ENCODE measurements around the gene NOP14.
"Not testable (repeated sequence)": the region's sequence is repeated elsewhere in the genome, so short reads cannot be mapped to it uniquely, and the experiment has no call there.

NOP14 gene

GRCh38 chr4:2961811-2962441 lies 1.3 kb downstream of the NOP14 start:
- peak; percentile 64 to 66 for DNase-seq (ENCODE audit: low read depth in 2 of 2)

DNA sequence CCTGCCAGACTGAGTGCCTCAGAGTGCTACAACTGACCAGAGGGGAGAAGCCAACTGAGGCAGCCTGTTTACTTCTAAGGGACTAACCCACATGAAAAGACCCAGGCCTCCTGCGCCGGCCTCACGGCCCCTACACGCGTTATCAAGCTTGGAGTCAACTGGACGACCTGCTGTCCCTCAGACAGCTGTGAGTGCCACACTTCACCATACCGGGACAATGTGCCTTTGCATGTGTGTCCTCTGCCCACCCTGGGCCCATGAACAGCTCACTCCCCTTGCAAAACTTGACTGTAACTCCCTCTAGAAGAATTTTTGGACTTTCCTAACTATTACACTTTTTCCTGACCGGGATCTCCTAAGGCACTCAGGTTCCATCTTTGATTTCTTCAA lies 1.8 kb downstream of the NOP14 start:
- no peak for DNase-seq (ENCODE audit: low read depth in 2 of 2)

- not testable (repeated sequence) for DNase-seq (ENCODE audit: low read depth in 2 of 2)
Observed at GRCh38 chr4:2960450-2960849, 2.8 kb downstream of the NOP14 start.

- DNase-seq (ENCODE audit: low read depth in 2 of 2), result no peak
Observed at GRCh38 chr4:2958446-2958845, 4.8 kb downstream of the NOP14 start.

DNA sequence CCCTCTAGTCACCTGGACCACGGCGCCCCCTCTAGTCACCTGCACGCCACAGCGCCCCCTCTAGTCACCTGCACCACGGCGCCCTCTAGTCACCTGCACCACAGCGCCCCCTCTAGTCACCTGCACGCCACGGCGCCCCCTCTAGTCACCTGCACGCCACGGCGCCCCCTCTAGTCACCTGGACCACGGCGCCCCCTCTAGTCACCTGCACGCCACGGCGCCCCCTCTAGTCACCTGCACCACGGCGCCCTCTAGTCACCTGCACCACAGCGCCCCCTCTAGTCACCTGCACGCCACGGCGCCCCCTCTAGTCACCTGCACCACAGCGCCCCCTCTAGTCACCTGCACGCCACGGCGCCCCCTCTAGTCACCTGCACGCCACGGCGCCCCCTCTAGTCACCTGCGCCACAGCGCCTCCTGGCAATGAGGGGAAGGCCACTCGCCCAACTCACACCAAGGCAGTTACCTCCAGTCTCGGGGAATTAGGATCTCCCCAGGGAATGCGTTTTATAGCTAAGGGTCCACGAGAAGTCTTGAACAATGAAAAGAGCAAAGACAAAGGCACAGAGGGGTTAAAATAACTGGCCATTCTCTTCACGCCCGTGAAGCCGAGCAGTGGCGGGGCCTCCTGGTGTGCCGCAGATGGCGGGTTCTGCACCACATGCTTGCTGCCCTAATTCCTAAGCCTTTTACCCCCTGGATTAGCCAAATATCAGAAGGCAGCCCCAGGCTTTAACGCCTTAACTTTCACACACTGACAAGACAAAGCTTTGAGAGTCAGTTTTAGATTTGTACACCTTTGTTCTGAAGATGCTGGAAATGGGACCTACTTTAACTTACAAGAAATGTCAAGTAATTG lies 7.8 kb downstream of the NOP14 start:
- not testable (repeated sequence) for DNase-seq (ENCODE audit: low read depth in 2 of 2)

GRCh38 chr4:2954358-2955185 lies 8.6 kb downstream of the NOP14 start:
- DNase-seq (ENCODE audit: low read depth in 2 of 2), result peak; percentile 71 to 79

- DNase-seq (ENCODE audit: low read depth in 2 of 2), result no peak
Observed at GRCh38 chr4:2953496-2953895, 9.7 kb downstream of the NOP14 start.

DNA sequence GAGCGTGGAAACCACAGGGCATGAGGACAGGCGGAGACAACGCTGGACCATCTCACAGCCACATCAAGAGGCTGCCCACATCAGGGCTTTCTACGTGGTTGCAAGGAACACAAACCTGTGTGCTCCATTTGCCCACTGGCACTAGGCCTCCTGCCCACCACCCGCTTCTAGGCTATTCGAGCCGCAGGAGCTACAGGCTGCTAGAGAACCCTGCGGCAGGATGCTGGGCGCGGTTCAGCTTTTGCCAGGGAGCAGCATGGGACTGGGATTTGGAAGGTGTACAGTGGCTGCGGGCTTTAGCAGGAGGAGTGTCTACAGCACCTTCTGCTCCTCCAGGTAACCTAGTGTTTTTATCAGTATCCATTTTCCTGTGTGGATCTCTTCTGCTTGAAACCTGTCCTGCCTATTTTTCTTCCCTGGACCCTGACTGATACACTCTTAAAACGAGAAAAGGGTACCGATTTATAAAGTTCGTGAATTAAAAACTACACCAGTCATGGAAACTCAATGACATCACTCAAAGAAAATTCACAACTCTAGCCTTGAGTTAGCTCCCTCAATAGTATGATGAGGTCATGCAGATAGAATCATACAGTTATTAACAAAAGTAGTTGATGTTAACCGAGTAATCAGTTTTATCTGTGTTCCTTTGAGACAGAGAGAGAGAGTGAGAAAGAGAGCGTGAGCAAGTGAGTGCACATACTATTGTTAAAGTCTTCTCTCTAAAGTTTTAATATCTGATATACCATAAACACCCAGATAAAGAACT lies 12.8 kb downstream of the NOP14 start:
- DNase-seq (ENCODE audit: low read depth in 2 of 2), result no peak

DNA sequence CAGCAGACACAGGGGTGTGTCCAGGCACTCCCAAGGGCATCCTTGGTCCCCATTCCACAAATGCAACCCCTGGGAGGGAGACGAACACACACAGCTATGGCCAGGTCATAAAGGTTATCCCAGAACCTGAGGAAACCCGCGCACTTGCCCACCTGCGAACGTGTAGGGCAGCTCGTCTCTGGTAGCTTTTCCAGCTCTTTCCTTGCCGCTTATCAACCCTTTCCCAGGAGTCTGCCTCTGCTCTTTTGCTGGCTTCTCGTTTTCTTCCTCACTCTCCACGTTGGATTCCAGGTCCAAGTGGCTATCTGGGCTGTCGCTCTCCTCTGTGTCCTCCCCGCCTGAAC lies 13.5 kb downstream of the NOP14 start:
- no peak for DNase-seq (ENCODE audit: low read depth in 2 of 2)

- no peak for DNase-seq (ENCODE audit: low read depth in 2 of 2)
Observed at GRCh38 chr4:2948895-2949781, 14.1 kb downstream of the NOP14 start.

DNA sequence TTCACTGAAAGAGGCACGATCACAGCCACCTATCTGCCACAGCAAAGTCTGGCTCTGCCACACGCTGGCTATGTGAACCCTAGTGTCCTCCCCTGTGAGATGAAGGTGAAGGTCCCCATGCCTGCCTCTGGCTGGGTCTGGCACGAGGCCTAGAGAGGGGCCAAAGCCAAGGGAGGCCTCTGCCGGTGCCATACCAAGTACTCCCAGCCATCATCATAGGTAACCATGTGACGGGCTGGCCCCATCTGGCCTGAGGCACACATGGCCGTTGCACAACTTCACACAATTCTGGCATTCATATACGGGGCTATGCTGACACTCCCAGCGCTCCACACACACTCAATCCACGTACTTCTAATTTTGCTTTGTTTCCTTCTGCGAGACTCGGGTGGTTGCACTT lies 15.3 kb downstream of the NOP14 start:
- DNase-seq (ENCODE audit: low read depth in 2 of 2), result no peak

GRCh38 chr4:2946812-2947600 lies 16.2 kb downstream of the NOP14 start:
- DNase-seq (ENCODE audit: low read depth in 2 of 2), result no peak

DNA sequence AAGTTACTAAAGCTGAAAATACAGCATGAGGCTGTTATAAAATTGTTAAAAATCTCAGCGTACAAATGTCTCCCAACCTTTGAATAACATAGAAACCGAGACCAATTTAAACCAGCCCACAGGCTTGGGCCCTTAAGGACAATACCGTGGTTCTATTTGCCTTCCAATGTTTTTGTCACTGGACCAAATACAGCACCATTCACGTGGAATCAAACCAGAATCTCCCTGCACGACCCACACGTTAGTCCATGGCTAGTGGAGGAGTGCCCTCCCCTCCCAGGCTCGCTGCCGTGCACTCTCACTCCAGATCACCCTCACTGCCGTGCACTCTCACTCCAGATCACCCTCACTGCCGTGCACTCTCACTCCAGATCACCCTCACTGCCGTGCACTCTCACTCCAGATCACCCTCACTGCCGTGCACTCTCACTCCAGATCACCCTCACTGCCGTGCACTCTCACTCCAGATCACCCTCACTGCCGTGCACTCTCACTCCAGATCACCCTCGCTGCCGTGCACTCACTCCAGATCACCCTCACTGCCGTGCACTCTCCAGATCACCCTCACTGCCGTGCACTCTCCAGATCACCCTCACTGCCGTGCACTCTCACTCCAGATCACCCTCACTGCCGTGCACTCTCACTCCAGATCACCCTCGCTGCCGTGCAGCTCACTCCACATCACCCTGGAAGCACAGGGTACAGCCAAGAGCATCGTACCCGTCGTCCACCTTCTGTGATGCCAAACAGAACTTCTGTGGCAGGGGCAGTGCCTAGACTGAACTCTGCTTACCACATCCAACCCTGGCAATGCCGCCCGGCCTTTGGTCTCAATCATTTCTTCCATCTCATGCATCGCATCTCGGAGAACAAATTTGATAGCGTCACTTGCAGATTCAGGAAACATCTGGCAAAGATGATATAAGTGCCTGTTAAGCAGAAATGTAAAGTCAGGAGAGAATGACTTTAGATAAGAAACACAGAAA lies 17.3 kb downstream of the NOP14 start:
- DNase-seq (ENCODE audit: low read depth in 2 of 2), result not testable (repeated sequence)

GRCh38 chr4:2944586-2945526 lies 18.4 kb downstream of the NOP14 start:
- DNase-seq (ENCODE audit: low read depth in 2 of 2), result no peak

DNA sequence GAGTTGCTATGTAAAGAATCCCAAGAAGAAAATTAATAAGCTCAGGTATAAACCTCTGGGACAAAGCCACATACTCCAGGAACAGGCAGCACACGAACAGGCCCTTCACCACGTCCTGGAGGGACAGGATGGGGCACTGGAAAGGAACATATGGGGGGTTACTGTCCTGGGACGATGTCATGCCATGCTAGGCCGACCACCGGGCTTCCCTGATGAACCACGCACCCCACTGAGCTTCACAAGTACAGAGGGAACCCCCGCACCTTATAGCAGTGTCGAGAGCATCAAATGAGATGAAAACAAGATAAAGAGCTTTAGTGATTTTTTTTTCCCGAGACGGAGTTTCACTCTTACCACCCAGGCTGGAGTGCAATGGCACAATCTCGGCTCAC lies 19.1 kb downstream of the NOP14 start:
- DNase-seq (ENCODE audit: low read depth in 2 of 2), result no peak

- no peak for DNase-seq (ENCODE audit: low read depth in 2 of 2)
Observed at GRCh38 chr4:2943364-2944090, 19.7 kb downstream of the NOP14 start.
